H1 (cell line): Measurements from ENCODE around the gene ATP11A. TPM values are rescaled to one million over a fixed set of nuclear protein-coding genes. Genes with fewer than 3 reads are reported as not detected.

Source experiments
- CHD7 ChIP-seq: fragments of 300-600 bp; sonication (generic); IDR thresholded peaks from 2 replicates; pipeline ENCODE4 v1.7.1; 2012; ENCODE audit warnings: low read length, moderate library complexity, mild to moderate bottlenecking, inconsistent platforms; ENCODE audit not compliant: insufficient replicate concordance
- PHF8 ChIP-seq: fragments of 200-600 bp; sonication (generic); conservative IDR thresholded peaks from 2 replicates; pipeline ENCODE4 v1.7.1; 2012; ENCODE audit warnings: low read depth, mild to moderate bottlenecking, inconsistent platforms, low read length, moderate library complexity
- POLR2A ChIP-seq, 2 experiments: IDR thresholded peaks; 1 replicate in 1 of 2; 2 replicates in 1 of 2; pipeline ENCODE4 v1.6.1; 2011; ENCODE audit warnings: low read depth in 2 of 2, low read length in 2 of 2, mild to moderate bottlenecking in 2 of 2; ENCODE audit errors: control extremely low read depth in 1 of 2
- TAF7 ChIP-seq: optimal IDR thresholded peaks from 2 replicates; pipeline ENCODE3; 2011; ENCODE audit warnings: low read depth, mild to moderate bottlenecking, inconsistent platforms, low read length, moderate library complexity, borderline replicate concordance
- TEAD4 ChIP-seq: IDR thresholded peaks from 2 replicates; pipeline ENCODE4 v1.6.1; 2012; ENCODE audit warnings: low read depth, low read length, inconsistent platforms, mixed read lengths
- YY1 ChIP-seq: IDR thresholded peaks from 2 replicates; pipeline ENCODE4 v1.6.1; 2011; ENCODE audit warnings: low read depth, mild to moderate bottlenecking, low read length
- polyA plus RNA-seq, 7 experiments: library from polyadenylated mRNA; depleted of rRNA in 3 of 7; stranded (reverse) in 5 of 7; unstranded in 2 of 7; fragments of >200 nt in 5 of 7; fragments of 200-250 nt in 2 of 7; gene quantifications; 1 replicate in 5 of 7; 2 replicates in 1 of 7; 4 replicates in 1 of 7; pipeline versions ENCODE4 v1.2.1 to v1.2.3, GENCODE V29; 2011 to 2013; ENCODE audit warnings: missing spikeins in 2 of 7, mixed read lengths in 2 of 7
- total RNA-seq: library from RNA; stranded (reverse); fragmentation: NEBNext Ultra II Directional; extraction: Animal tissue kit (Norgen Biotek cat#: 25700); gene quantifications from 2 replicates; pipeline ENCODE4 v1.2.1, GENCODE V29; 2021

ATP11A gene
- total and polyA plus RNA-seq, 2 of the 8 experiments (the other 6 are each of a cell fraction or from before 2014, with no cell fraction given) = 28.8 to 72.9 TPM

GRCh38 chr13:112756081-112756480, 66.2 kb downstream of the ATP11A start (continued):
- no peak for TF ChIP-seq CHD7
- TF ChIP-seq TAF7 = no peak
- TF ChIP-seq PHF8 = no peak
- TF ChIP-seq YY1 = no peak
- no peak for TF ChIP-seq TEAD4
- TF ChIP-seq POLR2A (IDR thresholded peaks at IDR 0.05; ENCODE audit: control extremely low read depth in 1 of 2, low read depth in 2 of 2, low read length in 2 of 2) = no peak
